ENCODE data around the gene CDON.

DNA sequence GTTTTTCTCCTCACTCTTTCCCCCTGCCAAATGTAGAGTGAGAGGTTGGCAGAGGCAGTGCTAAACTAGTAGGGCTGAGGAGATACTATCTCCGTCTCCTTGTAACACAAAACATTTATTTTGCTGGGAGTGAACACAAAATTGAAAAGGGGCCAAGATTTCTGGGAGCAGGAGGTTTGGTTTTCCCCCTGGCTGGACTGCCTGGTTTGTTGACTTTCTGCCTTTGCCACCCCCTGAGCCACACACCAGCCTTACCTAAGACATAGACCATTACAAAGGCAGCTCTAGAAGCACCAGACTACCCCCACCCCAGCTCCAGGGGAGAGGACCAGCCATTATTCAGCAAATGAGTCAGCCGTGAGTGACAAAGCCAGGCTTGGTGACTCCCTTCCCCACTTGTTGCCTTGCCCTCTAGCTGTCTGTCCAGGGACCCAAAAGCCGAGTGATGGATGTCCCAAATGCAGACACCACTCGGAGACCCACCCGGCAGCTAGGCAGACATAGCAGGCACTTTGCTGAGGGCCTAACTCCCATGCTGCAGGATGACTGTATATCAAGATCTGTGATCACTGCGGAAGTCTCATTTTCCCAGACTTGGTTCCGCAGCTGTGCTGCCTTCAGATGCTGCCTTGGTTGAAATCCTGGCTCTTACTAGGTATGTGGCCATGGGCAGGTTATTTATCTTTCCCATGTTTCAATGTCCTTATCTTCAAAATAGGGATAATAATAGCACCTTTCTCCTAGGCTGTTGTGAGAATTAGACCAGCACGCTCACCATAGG is 17.7 kb upstream of the CDON start:
- TF ChIP-seq, protein P1, sequence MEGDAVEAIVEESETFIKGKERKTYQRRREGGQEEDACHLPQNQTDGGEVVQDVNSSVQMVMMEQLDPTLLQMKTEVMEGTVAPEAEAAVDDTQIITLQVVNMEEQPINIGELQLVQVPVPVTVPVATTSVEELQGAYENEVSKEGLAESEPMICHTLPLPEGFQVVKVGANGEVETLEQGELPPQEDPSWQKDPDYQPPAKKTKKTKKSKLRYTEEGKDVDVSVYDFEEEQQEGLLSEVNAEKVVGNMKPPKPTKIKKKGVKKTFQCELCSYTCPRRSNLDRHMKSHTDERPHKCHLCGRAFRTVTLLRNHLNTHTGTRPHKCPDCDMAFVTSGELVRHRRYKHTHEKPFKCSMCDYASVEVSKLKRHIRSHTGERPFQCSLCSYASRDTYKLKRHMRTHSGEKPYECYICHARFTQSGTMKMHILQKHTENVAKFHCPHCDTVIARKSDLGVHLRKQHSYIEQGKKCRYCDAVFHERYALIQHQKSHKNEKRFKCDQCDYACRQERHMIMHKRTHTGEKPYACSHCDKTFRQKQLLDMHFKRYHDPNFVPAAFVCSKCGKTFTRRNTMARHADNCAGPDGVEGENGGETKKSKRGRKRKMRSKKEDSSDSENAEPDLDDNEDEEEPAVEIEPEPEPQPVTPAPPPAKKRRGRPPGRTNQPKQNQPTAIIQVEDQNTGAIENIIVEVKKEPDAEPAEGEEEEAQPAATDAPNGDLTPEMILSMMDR (IDR thresholded peaks at IDR 0.05; ENCODE audit: extremely low read depth in 1 of 2, insufficient read depth in 1 of 2, low read depth in 1 of 2, low read length in 2 of 2) = no peak
- no peak for TF ChIP-seq JUN (IDR thresholded peaks at IDR 0.05; ENCODE audit: borderline replicate concordance, insufficient read depth, insufficient read length, low read depth)
- TF ChIP-seq POLR2A (IDR thresholded peaks at IDR 0.05; ENCODE audit: low read depth, low read length) = no peak
- TF ChIP-seq EZH2 (IDR thresholded peaks at IDR 0.05; ENCODE audit: borderline replicate concordance, low read depth, low read length, severe bottlenecking) = no peak
- no peak for TF ChIP-seq POLR2AphosphoS5 (IDR thresholded peaks at IDR 0.05; ENCODE audit: insufficient read depth, low read depth, low read length)
- TF ChIP-seq, protein P2, sequence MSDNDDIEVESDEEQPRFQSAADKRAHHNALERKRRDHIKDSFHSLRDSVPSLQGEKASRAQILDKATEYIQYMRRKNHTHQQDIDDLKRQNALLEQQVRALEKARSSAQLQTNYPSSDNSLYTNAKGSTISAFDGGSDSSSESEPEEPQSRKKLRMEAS (IDR thresholded peaks at IDR 0.05; ENCODE audit: insufficient read depth, insufficient read length) = no peak
- TF ChIP-seq FOS (IDR thresholded peaks at IDR 0.05; ENCODE audit: borderline replicate concordance, insufficient read depth, low read length) = no peak
- TF ChIP-seq MYC (IDR thresholded peaks at IDR 0.05; ENCODE audit: low read depth, low read length) = no peak
